KMS-11 (cell line): ENCODE data around the gene TCF15.

ENCODE experiments used
- H2AFZ ChIP-seq: fragments of 200-600 bp; sonication (generic); 2 replicates; pipeline ENCODE4 v1.6.1; 2016; ENCODE audit warnings: antibody characterized with exemption, mixed run types, low read depth
- H3K27ac ChIP-seq: fragments of 200-600 bp; sonication (generic); 2 replicates; pipeline ENCODE4 v1.6.1; 2016; ENCODE audit warnings: mild to moderate bottlenecking, mixed run types
- H3K27me3 ChIP-seq: fragments of 200-600 bp; sonication (generic); 2 replicates; pipeline ENCODE4 v1.6.1; 2017; ENCODE audit warnings: mild to moderate bottlenecking, low read depth, mixed run types, moderate library complexity; ENCODE audit not compliant: insufficient read depth
- H3K36me3 ChIP-seq: fragments of 200-600 bp; sonication (generic); 2 replicates; pipeline ENCODE4 v1.6.1; 2017; ENCODE audit warnings: mild to moderate bottlenecking, mixed run types; ENCODE audit not compliant: insufficient read depth
- H3K4me1 ChIP-seq: fragments of 200-600 bp; sonication (generic); 2 replicates; pipeline ENCODE4 v1.6.1; 2016; ENCODE audit warnings: mild to moderate bottlenecking, low read depth, mixed run types; ENCODE audit not compliant: poor library complexity, severe bottlenecking
- H3K4me2 ChIP-seq: fragments of 200-600 bp; sonication (generic); 2 replicates; pipeline ENCODE4 v1.7.0; 2016; ENCODE audit warnings: mild to moderate bottlenecking, mixed run types
- H3K4me3 ChIP-seq: fragments of 200-600 bp; sonication (generic); IDR thresholded peaks from 2 replicates; pipeline ENCODE4 v1.6.1; 2017; ENCODE audit warnings: low read depth, low read length, mixed read lengths; ENCODE audit not compliant: insufficient read depth
- H3K79me2 ChIP-seq: fragments of 200-600 bp; sonication (generic); 2 replicates; pipeline ENCODE4 v1.6.1; 2016; ENCODE audit warnings: low read depth, mixed run types; ENCODE audit not compliant: insufficient read depth
- H3K9ac ChIP-seq: fragments of 200-600 bp; sonication (generic); 2 replicates; pipeline ENCODE4 v1.6.1; 2016; ENCODE audit warnings: mild to moderate bottlenecking, mixed run types
- H4K20me1 ChIP-seq: fragments of 200-600 bp; sonication (generic); 2 replicates; pipeline ENCODE4 v1.6.1; 2016; ENCODE audit warnings: mild to moderate bottlenecking, mixed run types; ENCODE audit not compliant: insufficient read depth
- TF ChIP-seq, protein P1 (sequence below): fragments of 200-600 bp; sonication (generic); conservative IDR thresholded peaks from 2 replicates; pipeline ENCODE4 v1.6.1; 2017; ENCODE audit warnings: low read depth, mild to moderate bottlenecking, antibody characterized with exemption, low read length, moderate library complexity, mixed read lengths

Gene TCF15

DNA sequence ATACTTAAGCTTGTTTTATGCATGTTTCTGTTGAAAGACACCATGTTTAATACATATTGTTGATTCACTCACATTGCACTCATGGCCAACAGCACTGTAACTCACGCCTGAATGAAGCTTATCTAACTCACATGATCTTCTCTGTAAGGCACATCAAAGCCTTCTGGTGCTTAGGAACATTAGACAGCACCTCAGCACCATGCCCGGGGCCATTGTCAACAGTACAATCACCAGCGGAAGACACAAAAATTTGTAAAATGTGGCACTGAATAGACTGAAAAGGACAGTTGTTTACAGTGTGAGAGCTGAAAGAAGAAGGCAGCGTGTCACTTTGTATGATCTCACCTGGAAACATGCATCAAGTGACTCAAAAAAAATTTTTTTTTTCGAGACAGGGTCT, 8.9 kb upstream of the TCF15 start:
- H3K36me3 ChIP-seq, result no peaks in the 10 kb centered on the region
- no peaks in the 10 kb centered on the region for H3K4me1 ChIP-seq
- H4K20me1 ChIP-seq, result no peaks in the 10 kb centered on the region
- H3K4me3 ChIP-seq, result no peak overlapping the region
- no peaks in the 10 kb centered on the region for H3K27me3 ChIP-seq
- H3K27ac ChIP-seq, result no peak overlapping the region
- H3K9ac ChIP-seq, result no peak overlapping the region
- no peaks in the 10 kb centered on the region for H3K79me2 ChIP-seq
- no peak overlapping the region for H3K4me2 ChIP-seq
- TF ChIP-seq, protein P1, sequence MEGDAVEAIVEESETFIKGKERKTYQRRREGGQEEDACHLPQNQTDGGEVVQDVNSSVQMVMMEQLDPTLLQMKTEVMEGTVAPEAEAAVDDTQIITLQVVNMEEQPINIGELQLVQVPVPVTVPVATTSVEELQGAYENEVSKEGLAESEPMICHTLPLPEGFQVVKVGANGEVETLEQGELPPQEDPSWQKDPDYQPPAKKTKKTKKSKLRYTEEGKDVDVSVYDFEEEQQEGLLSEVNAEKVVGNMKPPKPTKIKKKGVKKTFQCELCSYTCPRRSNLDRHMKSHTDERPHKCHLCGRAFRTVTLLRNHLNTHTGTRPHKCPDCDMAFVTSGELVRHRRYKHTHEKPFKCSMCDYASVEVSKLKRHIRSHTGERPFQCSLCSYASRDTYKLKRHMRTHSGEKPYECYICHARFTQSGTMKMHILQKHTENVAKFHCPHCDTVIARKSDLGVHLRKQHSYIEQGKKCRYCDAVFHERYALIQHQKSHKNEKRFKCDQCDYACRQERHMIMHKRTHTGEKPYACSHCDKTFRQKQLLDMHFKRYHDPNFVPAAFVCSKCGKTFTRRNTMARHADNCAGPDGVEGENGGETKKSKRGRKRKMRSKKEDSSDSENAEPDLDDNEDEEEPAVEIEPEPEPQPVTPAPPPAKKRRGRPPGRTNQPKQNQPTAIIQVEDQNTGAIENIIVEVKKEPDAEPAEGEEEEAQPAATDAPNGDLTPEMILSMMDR, result no peak
- H2AFZ ChIP-seq, result no peak overlapping the region

DNA sequence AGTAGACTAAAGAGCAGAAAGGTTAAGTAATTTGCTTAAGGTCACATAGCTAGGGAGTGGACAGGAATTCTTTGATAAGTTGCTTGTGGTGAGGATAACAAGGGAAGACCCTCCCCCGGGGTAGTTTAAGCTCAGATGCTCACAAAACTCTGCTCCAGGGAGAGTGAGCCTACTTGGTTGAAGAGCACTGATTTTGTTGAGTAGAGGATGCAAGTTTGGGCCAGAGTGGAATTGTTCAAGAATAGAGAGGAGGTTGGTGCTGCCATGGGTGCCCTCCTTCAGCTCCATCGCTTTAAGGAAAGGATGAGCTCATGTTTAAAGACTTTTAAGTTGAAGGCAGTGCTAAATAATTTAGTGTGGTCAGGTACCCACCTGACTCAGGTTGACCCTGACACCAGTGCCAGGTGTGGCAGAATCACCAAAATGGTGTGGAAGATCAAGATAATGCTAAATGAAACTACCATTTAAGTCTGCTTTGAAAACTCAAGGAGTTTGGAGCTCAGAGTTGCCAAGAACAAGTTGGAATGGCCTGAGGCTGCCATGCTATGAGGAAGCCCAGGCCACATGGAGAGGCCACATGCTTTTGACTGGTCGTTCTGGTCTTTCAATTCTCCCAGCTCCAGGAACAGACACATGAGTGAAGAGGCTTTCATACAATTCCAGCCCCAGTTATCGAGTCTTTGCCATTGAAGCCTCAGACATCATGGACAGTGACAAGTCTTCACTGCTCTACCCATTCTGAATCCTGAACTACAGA, 8.0 kb upstream of the TCF15 start:
- H3K27me3 ChIP-seq, result no peaks in the 10 kb centered on the region
- no peak overlapping the region for H2AFZ ChIP-seq
- TF ChIP-seq, protein P1, result no peak
- H3K4me3 ChIP-seq, result no peak overlapping the region
- H3K79me2 ChIP-seq, result no peaks in the 10 kb centered on the region
- no peaks in the 10 kb centered on the region for H3K4me1 ChIP-seq
- no peaks in the 10 kb centered on the region for H3K36me3 ChIP-seq
- no peak overlapping the region for H3K4me2 ChIP-seq
- no peak overlapping the region for H3K9ac ChIP-seq
- H3K27ac ChIP-seq, result no peak overlapping the region
- no peaks in the 10 kb centered on the region for H4K20me1 ChIP-seq

DNA sequence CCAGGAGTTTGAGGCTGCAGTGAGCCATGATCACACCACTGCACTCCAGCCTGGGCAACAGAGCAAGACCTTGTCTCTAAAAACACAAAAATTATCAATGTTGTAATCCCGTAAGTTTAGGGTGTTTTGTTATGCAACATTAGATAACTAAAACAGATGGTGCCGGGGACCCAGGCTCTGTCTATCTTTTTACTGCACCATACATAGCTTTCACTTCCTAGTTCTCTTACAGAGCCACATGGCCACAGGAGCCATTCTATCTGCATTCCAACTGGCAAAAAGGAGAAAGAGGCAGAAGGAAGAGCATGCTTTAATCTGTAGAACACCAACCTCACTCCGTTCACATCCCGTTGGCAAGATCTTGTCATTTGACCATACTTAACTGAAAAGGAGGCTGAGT, 5.4 kb upstream of the TCF15 start:
- Histone ChIP-seq H3K4me3 (no peak overlapping the region), H3K4me1 (no peaks in the 10 kb centered on the region), H3K27ac (no peak overlapping the region), H3K4me2 (no peak overlapping the region), H3K36me3 (no peaks in the 10 kb centered on the region), H2AFZ (no peak overlapping the region), H3K9ac (no peak overlapping the region), H3K27me3 (no peaks in the 10 kb centered on the region), H3K79me2 (no peaks in the 10 kb centered on the region), H4K20me1 (no peaks in the 10 kb centered on the region)
- TF ChIP-seq, protein P1, result no peak

DNA sequence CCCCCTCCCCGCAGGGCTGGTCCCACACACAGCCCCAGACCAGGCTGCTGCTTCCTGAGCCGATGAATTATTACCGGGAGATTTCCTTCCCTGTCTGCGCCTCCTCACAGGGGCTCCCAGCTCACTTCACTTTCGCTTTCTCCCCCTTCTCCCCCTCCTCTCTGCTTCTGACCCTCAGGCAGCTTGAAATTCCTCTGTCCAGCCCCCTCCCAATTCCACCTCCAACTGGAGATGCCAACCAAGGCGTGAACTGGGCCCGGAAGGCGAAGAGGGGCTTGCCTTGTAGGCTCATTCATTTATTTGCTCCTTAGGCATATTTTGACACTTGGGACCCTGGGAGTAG, 1.7 kb upstream of the TCF15 start:
- no peak overlapping the region for H3K9ac ChIP-seq

More for the DNA sequence above, 1.7 kb upstream of the TCF15 start:
- H3K4me2 ChIP-seq, result no peak overlapping the region
- H3K79me2 ChIP-seq, result no peaks in the 10 kb centered on the region
- TF ChIP-seq, protein P1, result no peak
- H3K4me3 ChIP-seq, result no peak overlapping the region
- H3K4me1 ChIP-seq, result no peaks in the 10 kb centered on the region
- no peak overlapping the region for H3K27ac ChIP-seq
- H2AFZ ChIP-seq, result no peak overlapping the region
- H3K36me3 ChIP-seq, result no peaks in the 10 kb centered on the region
- no peaks in the 10 kb centered on the region for H4K20me1 ChIP-seq
- no peaks in the 10 kb centered on the region for H3K27me3 ChIP-seq
